Keratinocyte (primary cell): ENCODE measurements around the gene UTS2B. TPM values are rescaled to one million over a fixed set of nuclear protein-coding genes. Genes with fewer than 3 reads are reported as not detected.

Experiments
- DNase-seq: peaks from one replicate; pipeline ENCODE4 v3.0.0-alpha.2; 2011; ENCODE audit warnings: low read depth, missing footprints, low spot score
- FAIRE-seq: peaks from 2 replicates; lab custom pipeline; 2011; peaks lifted over from hg19 to GRCh38; lab: Jason Lieb, UNC
- H2AFZ ChIP-seq: 2 replicates; pipeline ENCODE4 v1.6.0; 2012; ENCODE audit warnings: low read length, control low read depth, inconsistent platforms; ENCODE audit not compliant: control insufficient read depth
- H3K27ac ChIP-seq: 2 replicates; pipeline ENCODE4 v1.5.1; 2011; ENCODE audit warnings: low read length; ENCODE audit not compliant: control insufficient read depth, insufficient read depth
- H3K27me3 ChIP-seq: 3 replicates; pipeline ENCODE4 v1.6.0; 2011; ENCODE audit warnings: low read length; ENCODE audit not compliant: control insufficient read depth, insufficient read depth; ENCODE audit errors: extremely low read depth
- H3K36me3 ChIP-seq, 2 experiments: 2 replicates in 1 of 2; 3 replicates in 1 of 2; pipeline ENCODE4 v1.5.1; 2011; ENCODE audit warnings: low read length in 2 of 2, mild to moderate bottlenecking in 1 of 2; ENCODE audit not compliant: control insufficient read depth in 2 of 2, insufficient read depth in 2 of 2; ENCODE audit errors: extremely low read depth in 1 of 2
- H3K4me1 ChIP-seq: 3 replicates; pipeline ENCODE4 v1.5.1; 2011; ENCODE audit warnings: low read length; ENCODE audit not compliant: control insufficient read depth, insufficient read depth; ENCODE audit errors: extremely low read depth
- H3K4me2 ChIP-seq: 3 replicates; pipeline ENCODE4 v1.6.0; 2011; ENCODE audit warnings: low read depth, low read length; ENCODE audit not compliant: control insufficient read depth, insufficient read depth; ENCODE audit errors: extremely low read depth
- H3K4me3 ChIP-seq, 3 experiments: fragments of 200-600 bp in 1 of 3; sonication (generic) in 1 of 3; 2 replicates in 2 of 3; 3 replicates in 1 of 3; pipeline ENCODE4 v1.5.1; 2011 to 2016; ENCODE audit warnings: low read length in 3 of 3, mild to moderate bottlenecking in 3 of 3, control low read depth in 2 of 3, inconsistent platforms in 1 of 3, low read depth in 1 of 3, mixed read lengths in 1 of 3, mixed run types in 1 of 3, moderate library complexity in 1 of 3; ENCODE audit not compliant: control insufficient read depth in 2 of 3, insufficient read depth in 2 of 3; ENCODE audit errors: extremely low read depth in 1 of 3
- H3K79me2 ChIP-seq: 2 replicates; pipeline ENCODE4 v1.6.0; 2012; ENCODE audit warnings: low read length; ENCODE audit not compliant: control insufficient read depth, insufficient read depth
- H3K9ac ChIP-seq: 3 replicates; pipeline ENCODE4 v1.6.0; 2011; ENCODE audit warnings: low read length; ENCODE audit not compliant: control insufficient read depth, insufficient read depth; ENCODE audit errors: extremely low read depth
- H3K9me1 ChIP-seq: 3 replicates; pipeline ENCODE4 v1.6.0; 2011; ENCODE audit warnings: low read length; ENCODE audit not compliant: control insufficient read depth, insufficient read depth; ENCODE audit errors: extremely low read depth
- H3K9me3 ChIP-seq: 2 replicates; pipeline ENCODE4 v1.5.1; 2012; ENCODE audit warnings: low read depth, low read length; ENCODE audit not compliant: control insufficient read depth
- H4K20me1 ChIP-seq: 3 replicates; pipeline ENCODE4 v1.6.0; 2011; ENCODE audit warnings: low read length; ENCODE audit not compliant: control insufficient read depth, insufficient read depth; ENCODE audit errors: extremely low read depth
- EZH2 ChIP-seq: IDR thresholded peaks from one replicate; pipeline ENCODE4 v1.6.1; 2012; ENCODE audit warnings: inconsistent platforms, mild to moderate bottlenecking, low read length, moderate library complexity
- dilution Hi-C: fragments of 300-500 bp; cut with MboI; formaldehyde crosslinking; loops from one replicate; pipeline ENCODE4 v1.7.0; 2020; ENCODE audit warnings: low sequenced_read_pairs; ENCODE audit not compliant: extremely low pct_ligation_motif_present
- polyA plus RNA-seq, 5 experiments: library from polyadenylated mRNA; depleted of rRNA in 3 of 5; stranded (reverse) in 3 of 5; stranded (forward) in 1 of 5; unstranded in 1 of 5; fragments of >200 nt; gene quantifications; 1 replicate in 1 of 5; 2 replicates in 3 of 5; 3 replicates in 1 of 5; pipeline versions ENCODE4 v1.2.1 to v1.2.3, GENCODE V29; 2011 to 2012; ENCODE audit warnings: missing spikeins in 2 of 5, low read depth in 1 of 5, low replicate concordance in 1 of 5
- TF ChIP-seq, protein P1 (sequence below), 3 experiments: IDR thresholded peaks in 1 of 3; conservative IDR thresholded peaks in 1 of 3; optimal IDR thresholded peaks in 1 of 3; 2 replicates in 2 of 3; 3 replicates in 1 of 3; pipeline versions ENCODE3 to v1.5.1; 2011; ENCODE audit warnings: low read length in 3 of 3, mild to moderate bottlenecking in 3 of 3, moderate library complexity in 2 of 3, control low read depth in 1 of 3, inconsistent platforms in 1 of 3; ENCODE audit not compliant: insufficient read depth in 2 of 3; ENCODE audit errors: extremely low read depth in 1 of 3

Gene UTS2B
- polyA plus RNA-seq, 1 donor (not counting 4 experiments of a cell fraction or from before 2014, with no cell fraction given), result not detected

DNA sequence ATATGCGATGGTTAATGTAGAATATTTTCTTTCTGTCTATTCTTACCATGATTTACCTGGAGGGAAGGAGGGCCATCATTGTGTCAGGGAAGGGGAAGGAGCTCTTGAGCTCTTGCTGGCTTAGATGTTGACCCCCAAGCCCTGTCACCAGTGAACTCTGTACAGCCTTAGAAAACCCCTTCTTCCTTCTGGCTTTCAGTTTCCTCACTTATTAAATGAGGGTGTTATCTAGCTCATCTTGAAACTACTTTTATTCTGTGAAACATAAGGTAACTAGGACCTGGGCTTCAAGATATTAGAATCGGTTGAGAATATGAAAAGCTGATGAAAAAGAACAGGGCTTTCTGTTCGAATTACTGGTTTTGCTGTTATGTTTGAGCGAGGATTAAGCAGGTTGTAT is 25.1 kb upstream of the UTS2B start:
- Histone ChIP-seq H3K4me1 (peaks cover 61% of the 10 kb centered on the region), H3K36me3 (no peaks in the 10 kb centered on the region), H3K79me2 (peaks cover 60% of the 10 kb centered on the region), H2AFZ (no peak overlapping the region), H3K9me3 (no peaks in the 10 kb centered on the region), H3K27ac (peak overlapping the region; percentile 80), H3K4me3 (no peak overlapping the region), H3K27me3 (no peaks in the 10 kb centered on the region), H4K20me1 (no peaks in the 10 kb centered on the region), H3K9ac (no peak overlapping the region), H3K4me2 (peak overlapping the region; percentile 70), H3K9me1 (no peaks in the 10 kb centered on the region)
- DNase-seq, result no peak
- TF ChIP-seq, protein P1, sequence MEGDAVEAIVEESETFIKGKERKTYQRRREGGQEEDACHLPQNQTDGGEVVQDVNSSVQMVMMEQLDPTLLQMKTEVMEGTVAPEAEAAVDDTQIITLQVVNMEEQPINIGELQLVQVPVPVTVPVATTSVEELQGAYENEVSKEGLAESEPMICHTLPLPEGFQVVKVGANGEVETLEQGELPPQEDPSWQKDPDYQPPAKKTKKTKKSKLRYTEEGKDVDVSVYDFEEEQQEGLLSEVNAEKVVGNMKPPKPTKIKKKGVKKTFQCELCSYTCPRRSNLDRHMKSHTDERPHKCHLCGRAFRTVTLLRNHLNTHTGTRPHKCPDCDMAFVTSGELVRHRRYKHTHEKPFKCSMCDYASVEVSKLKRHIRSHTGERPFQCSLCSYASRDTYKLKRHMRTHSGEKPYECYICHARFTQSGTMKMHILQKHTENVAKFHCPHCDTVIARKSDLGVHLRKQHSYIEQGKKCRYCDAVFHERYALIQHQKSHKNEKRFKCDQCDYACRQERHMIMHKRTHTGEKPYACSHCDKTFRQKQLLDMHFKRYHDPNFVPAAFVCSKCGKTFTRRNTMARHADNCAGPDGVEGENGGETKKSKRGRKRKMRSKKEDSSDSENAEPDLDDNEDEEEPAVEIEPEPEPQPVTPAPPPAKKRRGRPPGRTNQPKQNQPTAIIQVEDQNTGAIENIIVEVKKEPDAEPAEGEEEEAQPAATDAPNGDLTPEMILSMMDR (optimal IDR thresholded peaks at IDR 0.05 in 1 of 3, IDR thresholded peaks at IDR 0.05 in 1 of 3, conservative IDR thresholded peaks at IDR 0.05 in 1 of 3; ENCODE audit: extremely low read depth in 1 of 3, insufficient read depth in 2 of 3, low read length in 3 of 3), result no peak
- no peak for TF ChIP-seq EZH2
- FAIRE-seq, result peak; percentile 20
- dilution Hi-C loops, result no loop called here

DNA sequence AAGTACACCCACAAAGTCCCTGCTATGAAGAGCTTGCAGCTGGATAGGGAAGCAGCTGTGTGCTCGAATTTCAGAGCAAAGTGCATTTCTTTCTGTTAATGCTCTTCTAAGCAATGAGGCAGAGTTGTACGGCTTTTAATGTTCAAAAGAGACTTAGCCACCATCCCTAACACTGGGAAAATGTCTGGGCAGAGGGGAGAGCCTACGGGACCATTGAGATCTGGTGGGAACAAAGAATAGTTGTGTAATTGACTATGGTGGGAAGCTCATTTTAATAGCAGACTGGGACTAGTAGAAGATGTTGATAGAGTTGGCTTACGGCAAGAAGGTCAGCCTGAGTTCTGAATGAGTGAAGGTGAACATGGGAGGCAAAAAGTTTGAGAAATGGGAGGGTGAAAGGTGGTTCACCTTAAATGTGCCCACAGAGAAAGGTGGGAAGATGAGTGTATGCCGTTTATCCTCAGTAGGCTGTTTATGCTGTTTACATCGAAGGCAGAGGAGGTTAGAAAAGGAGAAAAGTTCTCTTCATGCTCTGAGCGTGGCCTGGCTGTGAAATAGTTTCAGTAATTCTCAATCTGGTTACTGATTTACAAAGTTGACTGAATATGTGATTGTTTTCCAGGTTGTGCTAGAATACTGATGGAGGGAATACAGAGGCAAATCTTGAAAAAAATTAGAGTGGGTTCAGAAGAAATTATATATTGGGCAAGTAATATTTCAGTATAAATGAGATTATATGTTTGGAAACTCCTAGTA is 22.9 kb upstream of the UTS2B start:
- no peak overlapping the region for H3K9ac ChIP-seq
- no peak for DNase-seq
- no peaks in the 10 kb centered on the region for H4K20me1 ChIP-seq
- H3K27me3 ChIP-seq, result no peaks in the 10 kb centered on the region
- H3K9me3 ChIP-seq, result no peaks in the 10 kb centered on the region
- H2AFZ ChIP-seq, result no peak overlapping the region
- dilution Hi-C loops, result no loop called here
- H3K9me1 ChIP-seq, result no peaks in the 10 kb centered on the region
- H3K4me2 ChIP-seq, result no peak overlapping the region
- H3K27ac ChIP-seq, result no peak overlapping the region
- no peak for FAIRE-seq
- peaks cover 76% of the 10 kb centered on the region for H3K79me2 ChIP-seq
- no peaks in the 10 kb centered on the region for H3K36me3 ChIP-seq
- no peak for TF ChIP-seq EZH2
- TF ChIP-seq, protein P1 (optimal IDR thresholded peaks at IDR 0.05 in 1 of 3, IDR thresholded peaks at IDR 0.05 in 1 of 3, conservative IDR thresholded peaks at IDR 0.05 in 1 of 3; ENCODE audit: extremely low read depth in 1 of 3, insufficient read depth in 2 of 3, low read length in 3 of 3), result no peak
- H3K4me1 ChIP-seq, result peaks cover 38% of the 10 kb centered on the region
- H3K4me3 ChIP-seq, result no peak overlapping the region
